Mucosa of descending colon (tissue), 3 donors: Measurements from ENCODE around the gene GAS5. TPM values are rescaled to one million over a fixed set of nuclear protein-coding genes. Genes with fewer than 3 reads are reported as not detected.

ENCODE experiments used
- ATAC-seq: fragments of 200-7000 bp; cut with Tn5 transposase; one replicate; pipeline ENCODE4 v1.9.1; 2020; ENCODE audit warnings: mild to moderate bottlenecking, moderate library complexity
- DNase-seq, 3 donors: peaks; one replicate each; pipeline ENCODE4 v3.0.0-alpha.2; 2020
- H3K36me3 ChIP-seq: fragments of 200-600 bp; one replicate; pipeline ENCODE4 v1.8.0; 2021; ENCODE audit warnings: low read depth, mild to moderate bottlenecking
- H3K4me1 ChIP-seq: fragments of 200-600 bp; one replicate; pipeline ENCODE4 v1.8.0; 2021; ENCODE audit warnings: low read depth, mild to moderate bottlenecking
- H3K4me3 ChIP-seq: fragments of 200-600 bp; one replicate; pipeline ENCODE4 v1.8.0; 2021; ENCODE audit warnings: mild to moderate bottlenecking
- H3K9me3 ChIP-seq: fragments of 200-600 bp; one replicate; pipeline ENCODE4 v1.8.0; 2021; ENCODE audit warnings: mild to moderate bottlenecking
- CTCF ChIP-seq: fragments of 200-600 bp; IDR thresholded peaks from one replicate; pipeline ENCODE4 v1.8.0; 2022; ENCODE audit warnings: antibody characterized with exemption, mild to moderate bottlenecking
- intact Hi-C, 2 donors: fragments of 100-400 bp; cut with DNase I in 1 of 2; cut with micrococcal nuclease in 1 of 2; formaldehyde crosslinking; loops; one replicate each; pipeline versions ENCODE4 v1.11.0 to v1.11.1; 2022; cut with DNase I, micrococcal nuclease
- total RNA-seq, 3 donors: library from RNA; stranded (reverse); fragmentation: NEBNext Ultra II Directional in 2 of 3; extraction: Animal tissue kit (Norgen Biotek cat#: 25700) in 2 of 3; gene quantifications; one replicate each; pipeline versions ENCODE4 v1.2.1 to v1.2.4, GENCODE V29; 2021 to 2023
- donor health status: DM: no; HTN: no; CAD: no; lungs with moderate emphysema.
- donor health status: DM: no; HTN: no; CAD: no.
- donor health status: DM: no; HTN: yes; CAD: no.

The GAS5 gene
- total RNA-seq, 3 donors from 2014 or later = 207 to 252 (median 224) TPM

- Histone ChIP-seq H3K36me3 (no peaks in the 10 kb centered on the region), H3K9me3 (no peaks in the 10 kb centered on the region), H3K4me1 (no peaks in the 10 kb centered on the region), H3K4me3 (no peak overlapping the region)
- intact Hi-C loops = no loop called here
- ATAC-seq (no peak), DNase-seq (no peak)
- TF ChIP-seq CTCF = no peak
These were observed 10.5 kb upstream of the GAS5 start for GRCh38 chr1:173878251-173878650.

DNA sequence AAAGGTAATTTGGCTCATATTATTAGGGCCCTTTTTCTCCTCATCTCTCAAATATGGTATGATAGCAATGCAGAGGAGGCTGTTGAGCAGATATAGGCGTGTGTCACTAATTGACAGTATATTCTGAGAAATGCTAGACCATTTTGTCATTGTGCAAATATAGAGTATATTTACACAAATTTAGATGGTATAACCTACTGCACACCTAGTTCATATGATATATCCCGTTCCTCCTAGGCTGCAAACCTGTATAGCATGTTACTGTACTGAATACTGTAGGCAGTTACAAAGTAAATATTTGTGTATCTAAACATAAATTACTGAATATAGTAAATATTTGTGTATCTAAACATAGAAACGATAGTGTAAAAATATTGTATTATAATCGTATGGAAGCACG is 8.9 kb upstream of the GAS5 start:
- no peak for TF ChIP-seq CTCF
- DNase-seq = no peak
- no peaks in the 10 kb centered on the region for H3K36me3 ChIP-seq
- no peak overlapping the region for H3K4me3 ChIP-seq
- intact Hi-C loops = no loop called here
- H3K9me3 ChIP-seq = no peaks in the 10 kb centered on the region
- H3K4me1 ChIP-seq = no peaks in the 10 kb centered on the region
- no peak for ATAC-seq

GRCh38 chr1:173871500-173871899 is 3.7 kb upstream of the GAS5 start:
- no peak for TF ChIP-seq CTCF
- Histone ChIP-seq H3K9me3 (no peaks in the 10 kb centered on the region), H3K4me3 (no peak overlapping the region), H3K36me3 (no peaks in the 10 kb centered on the region), H3K4me1 (peaks cover 4% of the 10 kb centered on the region)
- ATAC-seq (no peak), DNase-seq (no peak)
- intact Hi-C loops = no loop called here

GRCh38 chr1:173871091-173871490 is 3.3 kb upstream of the GAS5 start:
- peaks cover 6% of the 10 kb centered on the region for H3K4me1 ChIP-seq
- ATAC-seq (no peak), DNase-seq (no peak)
- TF ChIP-seq CTCF = no peak
- H3K9me3 ChIP-seq = no peaks in the 10 kb centered on the region
- no peaks in the 10 kb centered on the region for H3K36me3 ChIP-seq
- intact Hi-C loops = no loop called here
- H3K4me3 ChIP-seq = no peak overlapping the region

GRCh38 chr1:173870252-173871075 is 2.7 kb upstream of the GAS5 start:
- intact Hi-C loops = no loop called here
- Histone ChIP-seq H3K9me3 (no peaks in the 10 kb centered on the region), H3K4me1 (peaks cover 12% of the 10 kb centered on the region), H3K36me3 (no peaks in the 10 kb centered on the region), H3K4me3 (no peak overlapping the region)
- ATAC-seq = no peak
- DNase-seq = peak; percentile 40 to 60 (median 46)
- TF ChIP-seq CTCF = no peak
